ENCODE measurements around the gene NCK2. TPM values are rescaled to one million over a fixed set of nuclear protein-coding genes. Genes with fewer than 3 reads are reported as not detected.

NCK2 gene
- total and polyA plus RNA-seq, 7 donors: 26.5 to 111 (median 40.1) TPM

DNA sequence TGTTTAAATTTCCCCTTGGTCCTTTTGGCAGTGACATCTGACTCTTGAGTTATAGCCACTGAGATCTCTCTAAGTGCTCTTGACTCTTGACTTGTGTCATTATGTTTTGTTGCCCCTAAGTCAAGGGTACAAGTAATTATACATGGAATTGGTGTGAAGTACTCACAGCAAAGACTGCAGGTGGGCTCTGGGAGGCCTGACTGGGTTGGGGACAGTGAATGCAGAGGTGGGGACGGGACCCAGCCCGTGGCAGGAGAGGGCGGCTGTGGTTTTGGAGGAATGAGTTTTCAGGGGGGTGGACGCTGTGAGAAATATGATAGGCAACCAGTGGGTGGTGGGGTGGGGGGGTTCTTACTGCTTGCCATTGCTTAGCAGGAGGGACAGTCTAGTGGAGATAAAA lies 97.8 kb downstream of the NCK2 start:
- Histone ChIP-seq H3K4me1 (peaks cover 21% of the 10 kb centered on the region), H3K9me3 (no peaks in the 10 kb centered on the region), H3K36me3 (ENCODE audit: insufficient read depth in 1 of 2, low read depth in 1 of 2) (no peaks in the 10 kb centered on the region), H3K27me3 (ENCODE audit: insufficient read depth in 3 of 3, low read length in 2 of 3) (no peaks in the 10 kb centered on the region), H3K4me3 (no peak overlapping the region), H3K27ac (no peak overlapping the region)
- WGBS, 3 donors: 74 to 92% (median 86%) methylated on average over 4 of the region's 4 CpGs
- no peak for DNase-seq
- intact Hi-C loops (cut with DNase I): no loop called here
- ATAC-seq: no peak
- no peak for TF ChIP-seq CTCF (IDR thresholded peaks at IDR 0.05)

DNA sequence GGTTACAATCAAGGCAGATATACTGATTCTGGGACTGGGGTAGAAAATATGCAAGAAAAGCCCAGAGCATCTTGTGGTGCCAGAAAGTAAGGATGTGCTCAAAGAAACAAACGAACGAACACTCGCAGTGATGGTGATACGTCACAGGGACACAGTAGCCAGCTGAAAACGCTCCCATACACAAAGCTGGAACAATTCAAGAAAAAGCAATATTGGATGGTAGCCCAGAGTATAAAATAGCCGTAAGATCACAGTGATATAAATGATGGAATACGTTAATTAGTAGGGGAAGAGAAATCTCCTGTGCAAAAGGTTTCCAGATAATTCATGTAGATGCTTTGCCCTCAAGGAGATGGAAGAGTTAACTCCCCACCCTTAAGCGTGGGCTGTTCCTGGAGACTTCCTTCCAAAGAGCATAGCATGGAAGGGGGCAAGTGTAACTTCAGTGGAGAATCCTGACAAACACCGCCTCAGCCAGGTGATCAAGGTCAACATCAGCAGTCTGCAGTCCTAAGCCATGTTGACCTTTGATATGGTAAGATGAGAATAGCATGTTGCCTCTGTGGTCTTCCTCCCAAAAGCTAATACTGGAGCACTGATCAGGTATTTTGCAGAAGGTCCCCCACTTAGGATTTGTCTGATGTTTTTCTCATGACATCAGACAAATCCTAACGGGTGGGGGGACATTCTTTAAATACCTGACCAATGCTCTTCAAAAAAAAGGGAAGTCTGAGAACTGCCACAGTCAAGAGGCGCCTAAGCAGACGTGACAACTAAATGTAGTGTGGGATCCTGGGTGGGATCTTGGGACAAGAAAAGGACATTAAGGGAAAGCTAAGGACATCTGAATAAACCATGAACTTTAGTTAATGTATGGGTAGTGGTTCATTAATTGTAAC lies 99.0 kb downstream of the NCK2 start:
- DNase-seq (no peak), ATAC-seq (no peak)
- no peak for TF ChIP-seq CTCF (IDR thresholded peaks at IDR 0.05)
- WGBS, 3 donors: 61 to 69% (median 66%) methylated on average over 12 of the region's 12 CpGs
- Histone ChIP-seq H3K4me3 (no peak overlapping the region), H3K36me3 (ENCODE audit: insufficient read depth in 1 of 2, low read depth in 1 of 2) (no peaks in the 10 kb centered on the region), H3K9me3 (no peaks in the 10 kb centered on the region), H3K27ac (no peak overlapping the region), H3K4me1 (peaks cover 21% of the 10 kb centered on the region), H3K27me3 (ENCODE audit: insufficient read depth in 3 of 3, low read length in 2 of 3) (no peaks in the 10 kb centered on the region)
- intact Hi-C loops (cut with DNase I): no loop called here

DNA sequence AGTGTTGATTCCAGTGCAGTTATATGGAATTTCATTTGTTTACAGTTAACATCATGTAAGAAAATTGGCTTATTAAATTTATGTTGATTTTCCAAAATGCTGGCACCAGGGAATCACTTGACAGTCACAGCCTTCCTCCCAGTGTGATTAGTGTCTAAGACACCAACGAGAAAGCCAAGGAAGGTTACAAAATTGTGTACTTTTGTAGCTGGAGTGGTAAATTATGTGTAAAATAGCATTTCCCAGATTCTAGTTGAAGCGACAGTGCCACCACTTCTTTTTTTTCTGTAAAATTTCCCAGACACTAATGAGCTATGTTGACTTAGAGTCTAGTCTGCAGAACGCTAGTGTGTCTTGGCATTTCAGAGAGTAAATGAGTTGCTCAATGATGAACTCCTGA lies 101.3 kb downstream of the NCK2 start:
- intact Hi-C loops (cut with DNase I): no loop called here
- Histone ChIP-seq H3K4me1 (peaks cover 12% of the 10 kb centered on the region), H3K4me3 (no peak overlapping the region), H3K9me3 (no peaks in the 10 kb centered on the region), H3K27ac (no peak overlapping the region), H3K36me3 (ENCODE audit: insufficient read depth in 1 of 2, low read depth in 1 of 2) (no peaks in the 10 kb centered on the region), H3K27me3 (ENCODE audit: insufficient read depth in 3 of 3, low read length in 2 of 3) (no peaks in the 10 kb centered on the region)
- ATAC-seq (no peak), DNase-seq (no peak)
- 85 to 86% (median 86%) methylated on average over 3 of the region's 3 CpGs for WGBS, 3 donors
- no peak for TF ChIP-seq CTCF (IDR thresholded peaks at IDR 0.05)

DNA sequence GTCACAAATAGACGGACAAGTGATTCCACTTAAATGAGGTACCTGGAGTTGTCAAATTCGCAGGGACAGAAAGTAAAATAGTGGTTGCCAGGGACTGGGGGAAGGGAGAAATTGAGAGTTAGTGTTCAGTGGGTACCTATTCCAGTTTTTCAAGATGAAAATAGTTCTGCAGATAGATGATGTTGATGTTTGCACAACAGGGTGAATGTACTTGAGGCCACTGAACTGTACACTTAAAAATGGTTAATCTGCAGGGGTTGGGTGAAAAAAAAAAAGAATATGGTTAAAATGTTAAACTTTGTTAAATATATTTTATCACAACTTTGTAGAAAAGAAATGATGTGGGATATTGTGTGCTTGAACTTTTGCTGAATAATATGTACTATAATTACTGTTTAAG lies 102.3 kb downstream of the NCK2 start:
- no peak for ATAC-seq
- H3K4me3 ChIP-seq: no peak overlapping the region
- H3K4me1 ChIP-seq: peaks cover 5% of the 10 kb centered on the region
- H3K27ac ChIP-seq: no peak overlapping the region
- 89 to 97% (median 95%) methylated on average over 2 of the region's 2 CpGs for WGBS, 3 donors
- TF ChIP-seq CTCF (IDR thresholded peaks at IDR 0.05): no peak
- H3K9me3 ChIP-seq: no peaks in the 10 kb centered on the region
- intact Hi-C loops (cut with DNase I): no loop called here
- no peaks in the 10 kb centered on the region for H3K27me3 ChIP-seq (ENCODE audit: insufficient read depth in 3 of 3, low read length in 2 of 3)
- no peaks in the 10 kb centered on the region for H3K36me3 ChIP-seq (ENCODE audit: insufficient read depth in 1 of 2, low read depth in 1 of 2)
- DNase-seq: no peak

Measured in psoas muscle (tissue), 8 donors.